Small intestine (tissue), 7 donors: ENCODE measurements around the gene LYPD6. TPM values are rescaled to one million over a fixed set of nuclear protein-coding genes. Genes with fewer than 3 reads are reported as not detected.

Experiments used
- DNase-seq, 2 donors: peaks; one replicate each; pipeline versions ENCODE4 v3.0.0 to v3.0.0-alpha.2; 2013
- FAIRE-seq: peaks from 2 replicates; lab custom pipeline; 2012; peaks lifted over from hg19 to GRCh38; lab: Jason Lieb, UNC
- H3K27ac ChIP-seq, 3 donors: one replicate each; pipeline ENCODE4 v1.5.1; 2013; ENCODE audit warnings: low read length in 2 of 3, mild to moderate bottlenecking in 2 of 3, control low read depth in 1 of 3, inconsistent platforms in 1 of 3, low read depth in 1 of 3, moderate library complexity in 1 of 3
- H3K27me3 ChIP-seq, 3 donors: one replicate each; pipeline ENCODE4 v1.6.1; 2013; ENCODE audit warnings: low read length in 3 of 3, inconsistent platforms in 1 of 3; ENCODE audit not compliant: control insufficient read depth in 3 of 3, insufficient read depth in 3 of 3
- H3K36me3 ChIP-seq, 3 donors: one replicate each; pipeline ENCODE4 v1.6.1; 2013; ENCODE audit warnings: low read length in 3 of 3, inconsistent platforms in 1 of 3, low read depth in 1 of 3, mild to moderate bottlenecking in 1 of 3, moderate library complexity in 1 of 3; ENCODE audit not compliant: control insufficient read depth in 3 of 3, insufficient read depth in 2 of 3
- H3K4me1 ChIP-seq, 3 donors: one replicate each; pipeline ENCODE4 v1.6.1; 2013; ENCODE audit warnings: low read length in 2 of 3, inconsistent platforms in 1 of 3, low read depth in 1 of 3, mild to moderate bottlenecking in 1 of 3, moderate library complexity in 1 of 3; ENCODE audit not compliant: control insufficient read depth in 3 of 3, insufficient read depth in 2 of 3
- H3K4me3 ChIP-seq, 3 donors: one replicate each; pipeline ENCODE4 v1.5.1; 2013; ENCODE audit warnings: low read length in 3 of 3, control low read depth in 1 of 3, inconsistent platforms in 1 of 3, low read depth in 1 of 3, mild to moderate bottlenecking in 1 of 3, moderate library complexity in 1 of 3
- H3K9me3 ChIP-seq, 2 donors: one replicate each; pipeline ENCODE4 v1.6.1; 2013; ENCODE audit warnings: low read depth in 1 of 2, low read length in 1 of 2; ENCODE audit not compliant: control insufficient read depth in 2 of 2, insufficient read depth in 1 of 2
- WGBS, 3 donors: extraction: QIAGEN DNeasy Blood & Tissue Kit; methylation state at CpG; one replicate each; pipeline ENCODE4 v1.1.7; 2013; 5-methylcytosine and 5-hydroxymethylcytosine counted together
- polyA plus RNA-seq, 4 donors: library from polyadenylated mRNA; stranded (reverse) in 3 of 4; unstranded in 1 of 4; fragments of 200-250 nt in 3 of 4; fragments of 120-200 nt in 1 of 4; gene quantifications; one replicate each; pipeline versions ENCODE4 v1.2.1 to v1.2.3, GENCODE V29; 2013
- donor health status: healthy with polysubstance abuse.
- donor health status: control.
- donor health status: control.
- donor health status: Bipolar disorder and iron deficiency.
- donor health status: healthy.

Gene LYPD6
- polyA plus RNA-seq, 4 donors: 1.8 to 4.6 (median 2.8) TPM

- no peak overlapping the region for H3K4me3 ChIP-seq
- DNase-seq (peak; percentile 86 to 92), FAIRE-seq (no peak)
- H3K36me3 ChIP-seq: no peaks in the 10 kb centered on the region
- no peaks in the 10 kb centered on the region for H3K27me3 ChIP-seq
- peak overlapping the region in 2 of 3 donors; percentile 55 to 69 for H3K27ac ChIP-seq
- no peaks in the 10 kb centered on the region for H3K9me3 ChIP-seq
- WGBS, 3 donors: 54 to 73% (median 57%) methylated on average over 13 of the region's 13 CpGs
- peaks cover 0 to 43% (median 5%) of the 10 kb centered on the region in 3 donors for H3K4me1 ChIP-seq
Observed at GRCh38 chr2:149420053-149420963, 89.9 kb downstream of the LYPD6 start.

GRCh38 chr2:149421791-149422190 is 91.4 kb downstream of the LYPD6 start:
- DNase-seq (no peak), FAIRE-seq (no peak)
- no peaks in the 10 kb centered on the region for H3K36me3 ChIP-seq
- H3K4me3 ChIP-seq: no peak overlapping the region
- peaks cover 0 to 43% (median 5%) of the 10 kb centered on the region in 3 donors for H3K4me1 ChIP-seq
- H3K27me3 ChIP-seq: no peaks in the 10 kb centered on the region
- 66 to 73% (median 67%) methylated on average over 4 of the region's 4 CpGs for WGBS, 3 donors
- H3K9me3 ChIP-seq: no peaks in the 10 kb centered on the region
- peak overlapping the region in 2 of 3 donors; percentile 82 to 85 for H3K27ac ChIP-seq

GRCh38 chr2:149422337-149422990 is 92.1 kb downstream of the LYPD6 start:
- WGBS, 3 donors: 50 to 64% (median 56%) methylated on average over 2 of the region's 2 CpGs
- Histone ChIP-seq H3K9me3 (no peaks in the 10 kb centered on the region), H3K36me3 (no peaks in the 10 kb centered on the region), H3K27me3 (no peaks in the 10 kb centered on the region), H3K4me3 (no peak overlapping the region), H3K4me1 (peaks cover 0 to 40% (median 5%) of the 10 kb centered on the region in 3 donors), H3K27ac (peak overlapping the region in 2 of 3 donors; percentile 82 to 85)
- DNase-seq (peak; percentile 81 to 84), FAIRE-seq (no peak)

GRCh38 chr2:149422991-149423338 is 92.6 kb downstream of the LYPD6 start:
- H3K27ac ChIP-seq: peak overlapping the region in 2 of 3 donors; percentile 37 to 68
- H3K9me3 ChIP-seq: no peaks in the 10 kb centered on the region
- H3K27me3 ChIP-seq: no peaks in the 10 kb centered on the region
- no peaks in the 10 kb centered on the region for H3K36me3 ChIP-seq
- peaks cover 0 to 40% (median 5%) of the 10 kb centered on the region in 3 donors for H3K4me1 ChIP-seq
- FAIRE-seq: no peak
- H3K4me3 ChIP-seq: no peak overlapping the region
- DNase-seq: peak; percentile 13 to 37

GRCh38 chr2:149423630-149424029 is 93.2 kb downstream of the LYPD6 start:
- H3K36me3 ChIP-seq: no peaks in the 10 kb centered on the region
- FAIRE-seq: no peak
- WGBS, 3 donors: 82 to 92% (median 92%) methylated on average over 4 of the region's 4 CpGs
- peaks cover 0 to 37% (median 5%) of the 10 kb centered on the region in 3 donors for H3K4me1 ChIP-seq
- H3K4me3 ChIP-seq: no peak overlapping the region
- peak overlapping the region in 1 of 3 donors; percentile 68 for H3K27ac ChIP-seq
- no peaks in the 10 kb centered on the region for H3K27me3 ChIP-seq
- H3K9me3 ChIP-seq: no peaks in the 10 kb centered on the region
- no peak for DNase-seq

GRCh38 chr2:149427387-149427786 is 97.0 kb downstream of the LYPD6 start:
- DNase-seq (no peak), FAIRE-seq (no peak)
- 86 to 93% (median 87%) methylated on average over 3 of the region's 3 CpGs for WGBS, 3 donors

GRCh38 chr2:149428783-149429182 is 98.4 kb downstream of the LYPD6 start:
- no peak for DNase-seq
- 92 to 95% (median 94%) methylated on average over 2 of the region's 2 CpGs for WGBS, 3 donors
- Histone ChIP-seq H3K4me3 (no peak overlapping the region), H3K4me1 (no peaks in the 10 kb centered on the region), H3K36me3 (no peaks in the 10 kb centered on the region), H3K27me3 (no peaks in the 10 kb centered on the region), H3K27ac (no peak overlapping the region), H3K9me3 (peaks cover 0 to 9% of the 10 kb centered on the region in 2 donors)
- no peak for FAIRE-seq

More at GRCh38 chr2:149427387-149427786, 97.0 kb downstream of the LYPD6 start:
- Histone ChIP-seq H3K4me3 (no peak overlapping the region), H3K27ac (no peak overlapping the region), H3K27me3 (no peaks in the 10 kb centered on the region), H3K36me3 (no peaks in the 10 kb centered on the region), H3K9me3 (peaks cover 0 to 9% of the 10 kb centered on the region in 2 donors), H3K4me1 (peaks cover 0 to 6% (median 0%) of the 10 kb centered on the region in 3 donors)
